ENCODE results near the gene SETDB1. TPM values are rescaled to one million over a fixed set of nuclear protein-coding genes. Genes with fewer than 3 reads are reported as not detected.

Gene SETDB1
- total and polyA plus RNA-seq, 2 of the 13 experiments (the other 11 are each of a cell fraction or from before 2014, with no cell fraction given): 33.1 to 34.6 TPM

GRCh38 chr1:150926097-150926741 lies at the start of gene SETDB1 (continued):
- TF ChIP-seq SOX13 (IDR thresholded peaks at IDR 0.05): peak; percentile 14; the same call in 1 of the 2 replicates
- TF ChIP-seq SOX13 (CRISPR knock-in tag; conservative IDR thresholded peaks at IDR 0.05 in 1 of 2, IDR thresholded peaks at IDR 0.05 in 1 of 2): peak in 1 of 2 experiments; percentile 24; a peak in 1 of 4 replicates
- TF ChIP-seq, protein P1, sequence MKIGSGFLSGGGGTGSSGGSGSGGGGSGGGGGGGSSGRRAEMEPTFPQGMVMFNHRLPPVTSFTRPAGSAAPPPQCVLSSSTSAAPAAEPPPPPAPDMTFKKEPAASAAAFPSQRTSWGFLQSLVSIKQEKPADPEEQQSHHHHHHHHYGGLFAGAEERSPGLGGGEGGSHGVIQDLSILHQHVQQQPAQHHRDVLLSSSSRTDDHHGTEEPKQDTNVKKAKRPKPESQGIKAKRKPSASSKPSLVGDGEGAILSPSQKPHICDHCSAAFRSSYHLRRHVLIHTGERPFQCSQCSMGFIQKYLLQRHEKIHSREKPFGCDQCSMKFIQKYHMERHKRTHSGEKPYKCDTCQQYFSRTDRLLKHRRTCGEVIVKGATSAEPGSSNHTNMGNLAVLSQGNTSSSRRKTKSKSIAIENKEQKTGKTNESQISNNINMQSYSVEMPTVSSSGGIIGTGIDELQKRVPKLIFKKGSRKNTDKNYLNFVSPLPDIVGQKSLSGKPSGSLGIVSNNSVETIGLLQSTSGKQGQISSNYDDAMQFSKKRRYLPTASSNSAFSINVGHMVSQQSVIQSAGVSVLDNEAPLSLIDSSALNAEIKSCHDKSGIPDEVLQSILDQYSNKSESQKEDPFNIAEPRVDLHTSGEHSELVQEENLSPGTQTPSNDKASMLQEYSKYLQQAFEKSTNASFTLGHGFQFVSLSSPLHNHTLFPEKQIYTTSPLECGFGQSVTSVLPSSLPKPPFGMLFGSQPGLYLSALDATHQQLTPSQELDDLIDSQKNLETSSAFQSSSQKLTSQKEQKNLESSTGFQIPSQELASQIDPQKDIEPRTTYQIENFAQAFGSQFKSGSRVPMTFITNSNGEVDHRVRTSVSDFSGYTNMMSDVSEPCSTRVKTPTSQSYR (CRISPR knock-in tag; IDR thresholded peaks at IDR 0.05; ENCODE audit: borderline replicate concordance): peak; percentile 95
- no peak for TF ChIP-seq ZNF674 (CRISPR knock-in tag; IDR thresholded peaks at IDR 0.05; ENCODE audit: low read depth)
- TF ChIP-seq ZNF33A (CRISPR knock-in tag; IDR thresholded peaks at IDR 0.05; ENCODE audit: borderline replicate concordance): no peak
- no peak for TF ChIP-seq ZNF556 (CRISPR knock-in tag; IDR thresholded peaks at IDR 0.05; ENCODE audit: borderline replicate concordance)
- TF ChIP-seq CENPT (CRISPR knock-in tag; IDR thresholded peaks at IDR 0.05; ENCODE audit: low read depth): no peak
- no peak for TF ChIP-seq KDM1A (CRISPR knock-in tag; IDR thresholded peaks at IDR 0.05)
- TF ChIP-seq BHLHE40 (IDR thresholded peaks at IDR 0.05; ENCODE audit: low read length): peak; percentile 90
- TF ChIP-seq KAT8 (CRISPR knock-in tag; IDR thresholded peaks at IDR 0.05): peak; percentile 98
- peak; percentile 43; the same call in 1 of the 2 replicates for TF ChIP-seq NCOR1 (IDR thresholded peaks at IDR 0.05; ENCODE audit: borderline replicate concordance, low read length)
- TF ChIP-seq SMARCE1 (IDR thresholded peaks at IDR 0.05; ENCODE audit: borderline replicate concordance): no peak
- 0 out of 2 replicates have a peak, but pooled peaks have one; percentile 21 for TF ChIP-seq SOX5 (CRISPR knock-in tag; IDR thresholded peaks at IDR 0.05; ENCODE audit: borderline replicate concordance)
- TF ChIP-seq, protein P2, sequence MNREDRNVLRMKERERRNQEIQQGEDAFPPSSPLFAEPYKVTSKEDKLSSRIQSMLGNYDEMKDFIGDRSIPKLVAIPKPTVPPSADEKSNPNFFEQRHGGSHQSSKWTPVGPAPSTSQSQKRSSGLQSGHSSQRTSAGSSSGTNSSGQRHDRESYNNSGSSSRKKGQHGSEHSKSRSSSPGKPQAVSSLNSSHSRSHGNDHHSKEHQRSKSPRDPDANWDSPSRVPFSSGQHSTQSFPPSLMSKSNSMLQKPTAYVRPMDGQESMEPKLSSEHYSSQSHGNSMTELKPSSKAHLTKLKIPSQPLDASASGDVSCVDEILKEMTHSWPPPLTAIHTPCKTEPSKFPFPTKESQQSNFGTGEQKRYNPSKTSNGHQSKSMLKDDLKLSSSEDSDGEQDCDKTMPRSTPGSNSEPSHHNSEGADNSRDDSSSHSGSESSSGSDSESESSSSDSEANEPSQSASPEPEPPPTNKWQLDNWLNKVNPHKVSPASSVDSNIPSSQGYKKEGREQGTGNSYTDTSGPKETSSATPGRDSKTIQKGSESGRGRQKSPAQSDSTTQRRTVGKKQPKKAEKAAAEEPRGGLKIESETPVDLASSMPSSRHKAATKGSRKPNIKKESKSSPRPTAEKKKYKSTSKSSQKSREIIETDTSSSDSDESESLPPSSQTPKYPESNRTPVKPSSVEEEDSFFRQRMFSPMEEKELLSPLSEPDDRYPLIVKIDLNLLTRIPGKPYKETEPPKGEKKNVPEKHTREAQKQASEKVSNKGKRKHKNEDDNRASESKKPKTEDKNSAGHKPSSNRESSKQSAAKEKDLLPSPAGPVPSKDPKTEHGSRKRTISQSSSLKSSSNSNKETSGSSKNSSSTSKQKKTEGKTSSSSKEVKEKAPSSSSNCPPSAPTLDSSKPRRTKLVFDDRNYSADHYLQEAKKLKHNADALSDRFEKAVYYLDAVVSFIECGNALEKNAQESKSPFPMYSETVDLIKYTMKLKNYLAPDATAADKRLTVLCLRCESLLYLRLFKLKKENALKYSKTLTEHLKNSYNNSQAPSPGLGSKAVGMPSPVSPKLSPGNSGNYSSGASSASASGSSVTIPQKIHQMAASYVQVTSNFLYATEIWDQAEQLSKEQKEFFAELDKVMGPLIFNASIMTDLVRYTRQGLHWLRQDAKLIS (CRISPR knock-in tag; IDR thresholded peaks at IDR 0.05): 0 out of 2 replicates have a peak, but pooled peaks have one; percentile 51
- TF ChIP-seq SETDB1 (CRISPR knock-in tag; IDR thresholded peaks at IDR 0.05; ENCODE audit: borderline replicate concordance): no peak
- no peak for TF ChIP-seq ZNF720 (CRISPR knock-in tag; IDR thresholded peaks at IDR 0.05)
- TF ChIP-seq FOXJ3 (CRISPR knock-in tag; IDR thresholded peaks at IDR 0.05; ENCODE audit: borderline replicate concordance): 0 out of 2 replicates have a peak, but pooled peaks have one; percentile 10
- no peak for TF ChIP-seq ESRRA (CRISPR knock-in tag; IDR thresholded peaks at IDR 0.05; ENCODE audit: low read depth)
- TF ChIP-seq POLR2A (IDR thresholded peaks at IDR 0.05; ENCODE audit: insufficient read depth in 1 of 2, low read depth in 2 of 2, low read length in 2 of 2): peak; percentile 47 to 70; a peak in 3 of 4 replicates
- no peak for TF ChIP-seq BCLAF1 (IDR thresholded peaks at IDR 0.05)
